Activated T-cell treated with anti-CD3 and anti-CD28 coated beads for 48 hours (primary cell): ENCODE data around the gene ARHGEF1.
"Not testable (repeated sequence)": the region's sequence is repeated elsewhere in the genome, so short reads cannot be mapped to it uniquely, and the experiment has no call there.

ENCODE experiments used
- DNase-seq: peaks from one replicate; pipeline ENCODE4 v3.0.0-alpha.2; 2020; ENCODE audit warnings: low read depth

Gene ARHGEF1

DNA sequence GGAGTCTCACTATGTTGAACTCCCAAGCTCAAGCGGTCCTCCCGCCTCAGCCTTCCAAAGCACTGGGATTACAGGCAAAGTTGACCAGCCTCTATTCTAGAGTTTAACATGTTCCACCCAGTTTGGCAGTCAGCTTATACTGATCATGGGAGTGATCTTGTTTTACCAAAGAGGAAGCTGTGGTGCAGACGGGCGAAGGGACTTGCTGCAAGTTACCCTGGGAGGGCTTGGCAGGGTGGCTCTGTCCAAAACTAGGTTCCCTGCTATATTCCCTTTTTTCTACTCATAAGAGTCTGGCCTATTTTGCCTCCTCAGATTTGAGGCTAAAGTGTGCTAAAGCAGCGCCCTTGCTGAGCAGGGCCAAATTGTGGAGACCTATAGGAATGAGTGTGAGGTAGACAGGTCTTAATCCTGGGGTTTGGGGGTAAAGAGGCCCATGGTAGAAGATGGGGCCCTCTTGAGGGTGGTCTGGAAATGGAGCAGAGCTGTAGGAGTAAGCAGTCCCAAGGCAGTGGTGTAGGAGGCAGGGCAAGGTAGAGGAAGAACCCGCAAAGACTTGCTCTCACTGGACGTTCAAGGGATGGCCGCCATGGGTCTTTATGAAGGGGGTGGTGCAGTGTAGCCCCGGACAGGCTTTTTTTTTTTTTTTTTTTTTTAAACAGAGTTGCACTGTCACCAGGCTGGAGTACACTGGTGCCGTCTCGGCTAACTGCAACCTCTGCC, 19.6 kb upstream of the ARHGEF1 start:
- no peak for DNase-seq

DNA sequence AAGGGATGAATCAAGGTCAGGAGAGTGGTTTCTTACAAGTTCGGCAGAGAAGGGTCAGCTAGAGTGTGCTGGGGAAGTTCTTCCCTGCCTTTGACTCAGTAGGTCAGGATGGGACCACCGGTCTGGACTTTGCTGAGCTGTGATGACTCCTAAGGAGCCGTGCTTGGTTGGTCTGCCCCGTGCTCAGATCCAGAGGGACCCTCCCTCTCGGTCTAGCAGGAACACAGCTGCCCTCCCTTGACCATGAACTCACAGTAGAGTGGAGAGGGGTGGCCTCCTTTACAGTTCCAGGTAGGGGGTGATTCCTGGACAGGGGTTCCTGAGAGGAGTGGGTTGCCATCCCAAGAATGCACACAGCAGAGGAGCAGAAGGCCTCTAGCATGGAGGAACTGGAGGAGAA, 18.6 kb upstream of the ARHGEF1 start:
- DNase-seq, result no peak

DNA sequence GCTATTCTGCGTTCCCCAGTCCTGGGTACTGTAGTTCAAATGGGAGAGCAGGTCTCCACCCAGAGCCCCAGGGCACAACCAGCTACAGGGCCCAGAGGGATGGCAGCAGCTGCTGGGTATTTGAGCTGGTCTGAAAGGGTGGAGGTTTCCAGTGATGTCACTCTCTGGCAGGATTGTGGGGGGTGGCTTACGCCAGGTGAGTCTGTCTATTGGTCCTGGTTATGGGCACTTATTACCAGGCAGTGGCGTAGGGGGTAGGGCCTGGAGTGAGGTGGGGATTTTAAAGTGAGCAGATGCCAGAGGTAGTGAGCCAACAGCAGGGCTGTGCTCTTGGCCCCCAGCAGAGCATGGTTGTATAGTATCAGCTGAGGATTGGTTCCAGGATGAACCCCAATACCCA, 16.7 kb upstream of the ARHGEF1 start:
- DNase-seq, result no peak

DNA sequence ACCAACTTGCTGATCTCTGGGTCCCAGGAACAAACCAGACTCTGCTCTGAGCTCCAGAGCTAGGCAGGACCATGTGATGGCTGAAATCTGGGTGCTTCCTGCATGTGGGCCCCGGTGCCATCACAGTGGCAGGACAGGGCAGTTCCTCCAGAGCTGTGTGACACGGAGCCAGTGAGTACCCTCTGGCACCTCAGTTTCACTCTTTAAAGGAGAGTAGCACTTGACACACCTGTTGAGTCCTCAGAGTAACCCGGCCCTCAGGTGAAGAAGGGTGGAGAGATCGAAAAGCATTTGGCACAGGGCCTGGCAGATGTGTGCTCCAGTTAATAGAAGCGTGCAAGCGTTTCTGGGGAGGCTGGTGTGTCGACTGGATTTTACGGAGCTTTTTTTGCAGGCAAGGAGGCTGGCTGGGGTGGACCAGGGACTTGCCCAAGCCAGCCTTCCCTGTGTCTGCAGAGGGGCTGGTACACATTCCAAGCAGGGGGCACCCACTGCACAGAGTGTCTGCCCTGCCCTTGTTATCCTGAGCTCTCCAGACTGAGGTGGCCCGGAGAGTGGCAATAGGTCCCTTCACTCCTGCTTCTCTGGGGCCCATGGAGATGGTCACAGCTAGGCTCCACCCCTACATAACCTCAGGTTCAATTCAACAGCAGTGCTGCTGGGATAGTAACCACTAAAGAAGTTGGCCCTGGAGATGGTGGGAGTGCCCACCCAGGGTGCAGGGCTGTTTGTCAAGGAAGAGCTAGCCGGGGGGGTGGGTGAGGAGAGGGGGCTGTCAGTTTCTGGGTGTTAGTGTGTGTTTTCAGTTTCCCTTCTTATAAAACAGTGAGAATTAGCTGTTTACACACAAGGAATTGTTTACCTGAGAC, 14.6 kb upstream of the ARHGEF1 start:
- no peak for DNase-seq

DNA sequence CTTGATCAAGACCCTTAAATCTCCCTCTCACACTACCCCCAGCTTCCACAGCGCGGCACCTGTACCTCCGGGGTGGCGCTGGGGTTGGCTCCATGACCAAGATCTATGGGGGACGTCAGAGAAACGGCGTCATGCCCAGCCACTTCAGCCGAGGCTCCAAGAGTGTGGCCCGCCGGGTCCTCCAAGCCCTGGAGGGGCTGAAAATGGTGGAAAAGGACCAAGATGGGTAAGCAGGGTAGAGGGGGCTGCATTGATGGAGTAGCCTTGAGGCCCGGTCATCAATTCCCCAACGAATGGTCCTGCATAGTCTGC, 14.0 kb upstream of the ARHGEF1 start:
- DNase-seq, result no peak

DNA sequence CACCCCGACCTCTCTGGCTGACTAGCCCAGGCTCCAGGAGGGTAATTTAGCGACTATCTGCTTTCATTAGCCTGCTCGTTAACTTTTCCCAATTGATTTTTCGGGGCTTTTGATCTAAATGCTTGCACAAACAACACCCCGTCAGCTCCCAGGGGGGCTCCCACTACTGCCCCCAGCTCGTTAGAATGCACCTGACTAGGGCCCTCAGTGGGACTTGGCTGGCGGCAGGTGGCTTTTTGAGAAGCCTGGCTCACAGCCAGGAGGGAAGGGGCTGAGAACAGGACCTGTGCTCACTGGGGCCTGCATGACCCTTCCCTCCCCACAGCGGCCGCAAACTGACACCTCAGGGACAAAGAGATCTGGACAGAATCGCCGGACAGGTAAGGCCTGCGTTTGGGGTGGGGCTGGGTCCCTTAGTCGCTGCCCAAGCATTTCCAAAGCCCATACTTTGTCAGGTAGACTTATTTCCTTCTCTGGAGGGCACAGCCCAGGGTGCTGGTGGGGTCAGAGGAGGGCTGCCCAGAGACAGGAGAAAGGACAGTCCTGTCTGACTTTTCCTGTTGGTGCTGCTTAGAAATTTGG, 13.5 kb upstream of the ARHGEF1 start:
- DNase-seq, result no peak

DNA sequence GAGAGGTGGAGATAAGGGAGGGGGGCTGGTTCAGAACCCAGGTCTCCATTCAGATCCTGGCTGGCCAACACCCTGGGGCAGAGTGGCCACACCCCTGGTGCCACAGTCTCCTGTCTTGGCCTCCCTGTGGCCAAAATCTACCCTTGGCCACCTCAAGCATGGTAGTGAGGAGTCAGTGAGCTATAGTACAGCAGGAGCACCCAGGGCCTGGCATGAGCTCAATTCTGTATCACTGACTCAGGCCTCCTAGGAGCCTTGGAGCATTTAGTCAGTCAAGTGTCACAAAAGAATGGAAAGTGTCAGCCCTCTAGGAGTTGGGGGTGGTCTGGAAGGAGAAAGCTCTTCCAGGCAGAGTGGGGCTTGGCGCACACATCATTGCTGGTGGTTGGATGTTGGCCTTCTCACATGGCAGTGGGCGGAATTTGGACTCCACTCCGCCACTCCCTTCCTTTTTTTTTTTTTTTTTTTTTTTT, 12.5 kb upstream of the ARHGEF1 start:
- DNase-seq, result no peak

DNA sequence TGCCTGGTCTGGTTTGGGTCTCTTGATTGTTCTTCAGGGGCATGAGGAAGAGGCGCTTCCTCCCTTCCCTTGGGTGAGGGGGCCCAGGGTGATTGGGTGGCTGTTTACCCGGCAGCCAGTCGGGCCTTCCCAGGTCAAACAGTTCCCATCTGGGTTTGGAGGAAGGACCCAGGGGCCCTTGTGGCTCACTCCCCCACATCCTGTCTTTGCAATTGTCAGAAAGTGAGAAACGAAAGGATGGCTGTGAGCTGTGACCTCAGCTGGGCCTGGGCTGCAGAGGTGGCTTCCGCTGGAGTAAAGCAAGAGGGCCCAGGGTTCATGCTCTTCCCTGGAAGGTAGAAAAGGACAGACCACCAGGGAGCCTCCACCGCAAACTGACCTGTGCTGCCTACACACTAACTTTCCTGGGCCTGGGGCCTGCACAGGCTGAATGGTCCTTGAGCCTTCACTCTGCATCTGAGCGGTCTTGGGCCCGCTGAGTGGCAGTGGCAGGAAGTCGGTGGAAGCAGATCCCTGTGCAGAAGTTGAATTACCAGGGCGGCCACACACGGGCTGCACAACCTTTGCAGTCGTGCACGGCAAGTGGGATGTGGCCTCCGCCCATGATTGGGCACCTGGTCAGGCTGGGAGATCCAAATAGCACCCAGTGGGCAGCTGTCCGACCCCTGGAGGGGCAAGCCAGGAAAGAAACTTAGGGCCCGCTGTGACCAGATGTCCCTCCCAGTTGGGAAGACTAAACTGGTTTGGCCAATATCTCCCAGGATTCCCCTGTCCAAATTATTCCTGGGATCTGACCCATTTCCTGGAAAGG, 11.2 kb upstream of the ARHGEF1 start:
- peak; percentile 69 for DNase-seq

DNA sequence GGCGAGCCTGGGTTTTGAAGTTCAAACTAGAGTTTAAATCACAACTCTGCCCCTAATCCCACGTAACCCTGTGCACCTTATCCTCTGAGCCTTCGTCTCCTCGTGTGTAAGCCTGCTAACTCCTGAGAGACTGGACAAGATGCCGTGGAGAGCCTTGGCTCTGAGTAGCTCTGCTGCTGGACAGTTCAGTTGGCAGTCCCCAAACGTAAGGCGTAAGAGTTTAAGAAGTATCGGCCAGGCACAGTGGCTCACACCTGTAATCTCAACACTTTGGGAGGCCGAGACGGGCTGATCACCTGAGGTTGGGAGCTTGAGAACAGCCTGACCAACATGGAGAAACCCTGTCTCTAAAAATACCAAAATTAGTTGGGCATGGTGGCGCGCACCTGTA, 10.6 kb upstream of the ARHGEF1 start:
- DNase-seq, result no peak

DNA sequence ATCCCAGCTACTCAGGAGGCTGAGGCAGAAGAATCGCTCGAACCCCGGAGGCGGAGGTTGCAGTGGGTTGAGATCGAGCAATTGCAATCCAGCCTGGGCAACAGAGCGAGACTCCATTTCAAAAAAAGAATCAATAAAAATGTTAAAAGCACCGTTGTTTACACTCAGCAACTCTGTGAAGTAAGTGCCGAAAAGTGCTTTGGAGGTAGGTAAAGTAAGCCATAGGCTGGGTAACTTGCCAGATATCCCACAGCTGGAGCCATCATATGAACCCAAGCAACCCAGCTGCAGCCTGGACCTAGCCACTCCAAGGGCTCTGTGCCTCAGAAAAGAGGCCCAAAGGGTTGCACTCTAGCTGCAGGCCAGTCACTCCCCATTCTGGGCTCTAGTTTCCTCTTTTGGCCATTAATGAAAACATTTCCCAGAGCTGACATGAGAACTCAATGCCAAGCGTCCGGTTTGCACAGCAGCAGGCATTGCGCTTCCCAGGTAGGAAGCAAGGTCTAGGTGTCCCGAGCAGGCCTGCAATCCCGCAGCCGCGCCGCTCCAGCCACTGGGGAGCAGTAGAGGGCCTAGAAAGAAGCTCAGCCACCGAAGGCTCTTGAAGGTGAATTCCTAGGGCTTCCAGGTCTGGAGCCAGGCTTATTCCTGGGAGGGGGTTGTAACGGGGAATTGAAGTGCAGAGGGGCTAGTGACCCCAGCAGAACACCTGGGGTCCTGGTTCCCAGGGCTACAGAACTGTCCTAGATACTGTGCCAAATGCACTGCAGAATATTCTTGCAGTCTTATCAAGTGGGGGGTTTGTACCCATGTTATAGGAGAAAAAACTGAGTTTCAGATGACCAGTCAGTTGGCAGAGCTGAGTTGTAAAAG, 10.0 kb upstream of the ARHGEF1 start:
- DNase-seq, result peak; percentile 61

DNA sequence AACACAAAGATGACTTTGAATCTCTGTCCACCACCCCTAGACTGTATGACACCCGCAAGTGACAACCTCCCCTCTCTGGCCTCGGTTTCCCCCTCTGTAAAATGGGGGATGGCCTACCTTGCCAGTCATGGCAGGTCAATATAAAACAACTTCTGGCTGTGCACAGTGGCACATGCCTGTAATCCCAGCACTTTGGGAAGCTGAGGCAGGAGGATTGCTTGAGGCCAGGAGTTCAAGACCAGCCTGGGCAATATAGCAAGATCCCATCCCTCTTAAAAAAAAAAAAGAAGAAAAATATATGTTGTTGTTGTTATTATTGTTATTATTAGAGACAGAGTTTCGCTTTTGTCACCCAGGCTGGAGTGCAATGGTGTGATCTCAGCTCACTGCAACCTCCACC, 7.0 kb upstream of the ARHGEF1 start:
- not testable (repeated sequence) for DNase-seq

DNA sequence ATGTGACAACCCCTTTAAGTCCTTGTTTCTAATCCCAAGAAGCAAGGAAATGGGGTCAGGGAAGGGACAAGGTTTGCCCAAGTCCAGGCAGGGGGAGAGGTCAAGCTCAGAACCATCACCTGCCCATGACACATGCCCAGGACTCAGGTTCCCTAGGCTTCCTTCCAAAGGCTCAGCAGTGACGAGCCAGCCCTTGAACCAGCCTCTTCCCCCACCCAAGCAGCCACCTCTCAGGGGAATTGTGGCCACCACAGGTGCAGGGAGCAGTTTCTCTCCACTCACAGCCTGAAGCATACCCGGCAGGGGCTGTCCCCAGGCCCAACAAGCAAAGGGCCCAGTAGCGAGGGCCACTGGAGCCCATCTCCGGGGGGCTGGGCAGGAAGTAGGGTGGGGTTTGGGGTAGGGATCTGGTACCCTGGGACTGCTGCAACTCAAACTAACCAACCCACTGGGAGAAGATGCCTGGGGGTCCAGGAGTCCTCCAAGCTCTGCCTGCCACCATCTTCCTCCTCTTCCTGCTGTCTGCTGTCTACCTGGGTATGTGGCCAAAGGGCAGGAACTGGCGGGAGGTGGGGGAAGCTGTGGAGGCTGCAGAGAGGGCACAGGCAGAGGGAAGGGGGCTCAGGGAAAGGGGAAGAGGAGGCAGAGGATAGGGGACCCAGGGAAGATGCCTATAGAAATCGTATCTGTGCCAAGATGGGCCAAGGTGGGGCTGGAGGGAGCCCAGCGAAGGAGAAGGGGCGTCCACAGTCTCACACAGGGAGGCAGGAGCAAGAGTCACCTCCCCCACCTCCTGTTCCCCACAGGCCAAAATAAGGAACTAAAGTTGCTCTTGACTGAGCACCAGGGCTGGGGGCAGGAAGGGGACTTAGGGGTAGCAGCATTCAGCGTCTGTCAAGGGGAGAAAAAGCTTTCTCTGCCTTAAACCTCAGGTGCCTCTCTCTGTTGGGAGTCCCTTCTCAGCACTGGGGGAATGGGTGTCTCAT, 5.8 kb upstream of the ARHGEF1 start, which contains the start of gene CD79A:
Gene CD79A, plus strand, starts transcription at position 433 of the 986 bp plus-strand sequence. Its CDS starts 26 bp downstream, at position 459.
- no peak for DNase-seq

DNA sequence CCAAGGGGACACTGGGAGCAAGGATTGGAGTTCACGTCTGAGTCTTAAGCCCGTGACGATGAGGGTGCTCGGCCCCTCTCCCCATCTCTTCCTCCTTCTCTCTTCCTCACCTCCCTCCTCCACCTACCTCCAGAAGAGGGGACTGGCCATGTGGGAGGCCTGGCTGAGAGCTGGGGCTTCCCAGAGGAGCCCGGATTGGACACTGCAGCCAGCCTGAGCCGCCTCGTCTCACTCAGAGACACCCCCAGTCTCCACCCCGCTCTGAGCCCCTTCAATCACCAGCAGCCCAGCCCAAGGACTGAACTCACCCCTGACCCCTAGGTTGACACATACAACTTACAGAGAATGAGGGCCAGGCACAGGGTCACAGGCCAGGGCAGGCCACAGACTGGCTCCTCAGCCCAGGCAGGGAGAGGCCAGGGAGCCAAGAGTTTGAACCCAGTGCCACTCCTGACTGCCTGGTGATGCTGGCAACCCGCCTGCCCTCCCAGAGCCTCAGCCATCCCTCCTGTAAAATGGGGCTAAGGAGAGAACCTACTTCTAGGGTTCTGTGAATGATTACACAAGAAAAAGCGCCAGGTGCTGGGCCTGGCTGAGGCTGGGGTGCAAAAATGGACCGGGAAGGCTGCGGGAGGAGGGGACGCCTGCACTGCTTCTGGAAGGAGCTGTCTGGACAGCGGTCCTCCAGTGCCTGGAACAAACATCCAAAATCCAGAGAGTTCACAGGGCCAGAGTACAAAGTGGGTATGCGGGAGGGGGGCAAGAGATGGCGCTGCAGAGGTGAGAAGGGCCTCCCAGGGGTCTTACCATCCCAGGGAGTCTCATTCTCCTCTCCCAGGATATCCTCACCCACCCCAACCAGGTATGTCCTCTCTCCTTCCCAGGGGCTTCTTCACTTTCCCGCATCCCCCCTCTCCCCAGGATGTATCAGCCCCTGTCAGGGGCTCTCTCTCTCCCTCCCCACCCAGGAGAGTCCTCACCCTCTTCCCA, 4.8 kb upstream of the ARHGEF1 start:
- DNase-seq, result no peak

DNA sequence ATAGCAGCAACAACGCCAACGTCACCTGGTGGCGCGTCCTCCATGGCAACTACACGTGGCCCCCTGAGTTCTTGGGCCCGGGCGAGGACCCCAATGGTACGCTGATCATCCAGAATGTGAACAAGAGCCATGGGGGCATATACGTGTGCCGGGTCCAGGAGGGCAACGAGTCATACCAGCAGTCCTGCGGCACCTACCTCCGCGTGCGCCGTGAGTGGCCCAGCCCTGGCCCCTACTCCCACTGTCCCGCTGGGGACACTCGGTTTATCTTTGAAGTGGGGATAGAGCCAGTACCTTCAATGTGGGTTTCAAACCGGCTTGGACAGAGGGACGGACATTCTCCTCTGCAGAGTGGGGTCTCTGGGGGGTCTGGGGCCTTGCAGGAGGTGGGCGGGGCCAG, 3.9 kb upstream of the ARHGEF1 start:
- no peak for DNase-seq

DNA sequence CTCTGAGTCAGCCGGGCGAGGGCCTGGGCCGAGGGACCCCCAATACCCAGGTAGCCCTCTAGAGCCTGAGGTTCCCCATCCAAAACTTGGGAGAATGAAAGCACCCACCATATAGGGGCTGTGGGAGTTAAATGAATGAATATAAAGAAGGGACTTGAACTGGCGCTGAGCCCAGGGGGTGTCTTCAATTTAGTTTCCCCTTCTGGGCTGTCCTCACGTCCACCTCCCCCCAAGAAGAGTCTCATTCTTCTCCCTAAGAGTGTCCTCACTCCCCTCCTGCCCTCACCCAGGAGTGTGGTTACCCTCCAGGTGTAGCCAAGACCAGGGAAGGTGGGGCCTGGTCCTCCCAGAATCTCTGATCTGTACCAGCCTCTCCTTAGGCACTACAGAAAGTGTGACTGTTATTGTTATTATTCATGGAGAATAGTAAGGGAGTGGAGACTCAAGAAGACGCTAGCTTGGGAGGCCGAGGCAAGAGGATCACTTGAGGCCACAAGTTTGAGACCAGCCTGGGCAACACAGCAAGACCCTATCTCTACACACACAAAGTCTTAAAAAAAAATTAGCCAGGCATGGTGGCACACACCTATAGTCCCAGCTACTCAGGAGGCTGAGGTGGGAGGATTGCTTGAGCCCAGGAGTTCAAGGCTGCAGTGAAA, 3.2 kb upstream of the ARHGEF1 start:
- DNase-seq, result no peak

DNA sequence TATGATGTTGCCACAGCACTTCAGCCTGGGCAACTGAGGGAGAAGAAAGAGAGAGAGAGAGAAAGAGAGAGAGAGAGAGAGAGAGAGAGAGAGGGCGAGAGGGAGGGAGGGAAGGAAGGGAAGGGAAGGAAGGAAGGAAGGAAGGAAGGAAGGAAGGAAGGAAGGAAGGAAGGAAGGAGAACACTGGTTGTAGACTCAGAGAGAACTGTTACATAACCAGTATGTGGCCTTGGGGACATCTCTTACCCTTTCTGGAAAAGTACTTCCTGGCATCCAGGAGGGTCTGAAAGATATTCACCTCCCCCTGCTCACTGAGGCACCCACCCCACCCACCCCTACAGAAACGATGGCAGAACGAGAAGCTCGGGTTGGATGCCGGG, 2.7 kb upstream of the ARHGEF1 start:
- DNase-seq, result no peak

DNA sequence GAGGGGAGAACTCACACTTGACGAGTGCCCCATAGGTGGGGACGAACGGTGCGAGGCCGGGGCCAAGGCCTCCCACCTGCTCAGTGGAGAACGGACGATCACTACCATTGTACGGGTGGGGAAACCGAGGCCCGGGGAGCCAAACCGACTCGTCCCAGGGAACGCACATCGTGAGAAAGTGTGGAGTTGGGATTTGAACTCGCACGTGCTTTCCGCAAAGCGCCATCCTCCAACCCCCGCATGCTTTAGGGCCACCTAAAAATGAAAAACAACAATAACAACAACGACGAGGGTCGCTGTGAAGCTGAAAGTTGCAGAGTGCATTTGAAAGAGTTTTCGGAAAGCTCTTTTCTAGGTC, 458 bp downstream of the ARHGEF1 start:
- no peak for DNase-seq
